K562 (cell line): ENCODE results near the gene LHB. TPM values are rescaled to one million over a fixed set of nuclear protein-coding genes. Genes with fewer than 3 reads are reported as not detected.

Experiments used
- GABPB1 ChIP-seq: sonication (generic); formaldehyde crosslinking; IDR thresholded peaks from 2 replicates; pipeline ENCODE4 v1.8.0; 2022; ENCODE audit warnings: mild to moderate bottlenecking, missing genetic modification reagents
- MAFF ChIP-seq: IDR thresholded peaks from 2 replicates; pipeline ENCODE4 v1.6.1; 2012; ENCODE audit warnings: low read length, improper control_type of control experiment
- MAFG ChIP-seq: fragments of 450-650 bp; conservative IDR thresholded peaks from 2 replicates; pipeline ENCODE4 v1.6.1; 2016; ENCODE audit warnings: missing genetic modification characterization, missing compliant biosample characterization
- NR2F6 ChIP-seq: fragments of 450-650 bp; formaldehyde crosslinking; IDR thresholded peaks from 2 replicates; pipeline ENCODE4 v1.4.0; 2020; ENCODE audit warnings: mild to moderate bottlenecking
- NRF1 ChIP-seq, 2 experiments: fragments of 450-650 bp; IDR thresholded peaks in 1 of 2; conservative IDR thresholded peaks in 1 of 2; 2 replicates each; pipeline ENCODE4 v1.6.1; 2014; ENCODE audit warnings: mild to moderate bottlenecking in 2 of 2
- SPI1 ChIP-seq: IDR thresholded peaks from 2 replicates; pipeline ENCODE4 v1.6.1; 2011; ENCODE audit warnings: low read depth, low read length, control low read depth, borderline replicate concordance
- ZFP1 ChIP-seq: fragments of 450-650 bp; formaldehyde crosslinking; IDR thresholded peaks from 2 replicates; pipeline ENCODE4 v1.4.0; 2020; ENCODE audit warnings: mild to moderate bottlenecking, mixed read lengths
- ZNF668 ChIP-seq: fragments of 250-450 bp; sonication (Bioruptor Pico); IDR thresholded peaks from 2 replicates; pipeline ENCODE4 v1.8.0; 2022; ENCODE audit warnings: mild to moderate bottlenecking, inconsistent platforms
- ZSCAN29 ChIP-seq: fragments of 450-650 bp; IDR thresholded peaks from 2 replicates; pipeline ENCODE4 v1.6.1; 2017
- polyA plus RNA-seq, 8 experiments: library from polyadenylated mRNA; depleted of rRNA in 4 of 8; stranded (reverse) in 5 of 8; unstranded in 3 of 8; fragments of >200 nt; fragmentation: Nextera tagmentation in 2 of 8; fragmentation: Illumina TruSeq in 1 of 8; extraction: Ambion mirVana in 2 of 8; extraction: Trizol in 1 of 8; gene quantifications; 2 replicates each; pipeline versions ENCODE4 v1.2.1 to v1.2.3, GENCODE V29; 2011 to 2014; ENCODE audit warnings: inconsistent platforms in 1 of 8, missing spikeins in 1 of 8
- total RNA-seq, 7 experiments: library from RNA; depleted of rRNA in 6 of 7; stranded (reverse); fragments of >200 nt in 6 of 7; fragmentation: Illumina TruSeq in 2 of 7; extraction: Trizol in 2 of 7; gene quantifications; 2 replicates each; pipeline versions ENCODE4 v1.2.1 to v1.2.3, GENCODE V29; 2011 to 2021; ENCODE audit warnings: low replicate concordance in 1 of 7
- TF ChIP-seq, protein P1 (sequence below): sonication (generic); IDR thresholded peaks from 2 replicates; pipeline ENCODE4 v1.6.1; 2016
- TF ChIP-seq, protein P2 (sequence below): fragments of 250-450 bp; sonication (Bioruptor Pico); IDR thresholded peaks from 2 replicates; pipeline ENCODE4 v1.9.0; 2021; ENCODE audit warnings: mild to moderate bottlenecking

LHB gene
- total and polyA plus RNA-seq, 9 of the 15 experiments (the other 6 are each of a cell fraction or from before 2014, with no cell fraction given): 0.54 TPM; not detected in 8

DNA sequence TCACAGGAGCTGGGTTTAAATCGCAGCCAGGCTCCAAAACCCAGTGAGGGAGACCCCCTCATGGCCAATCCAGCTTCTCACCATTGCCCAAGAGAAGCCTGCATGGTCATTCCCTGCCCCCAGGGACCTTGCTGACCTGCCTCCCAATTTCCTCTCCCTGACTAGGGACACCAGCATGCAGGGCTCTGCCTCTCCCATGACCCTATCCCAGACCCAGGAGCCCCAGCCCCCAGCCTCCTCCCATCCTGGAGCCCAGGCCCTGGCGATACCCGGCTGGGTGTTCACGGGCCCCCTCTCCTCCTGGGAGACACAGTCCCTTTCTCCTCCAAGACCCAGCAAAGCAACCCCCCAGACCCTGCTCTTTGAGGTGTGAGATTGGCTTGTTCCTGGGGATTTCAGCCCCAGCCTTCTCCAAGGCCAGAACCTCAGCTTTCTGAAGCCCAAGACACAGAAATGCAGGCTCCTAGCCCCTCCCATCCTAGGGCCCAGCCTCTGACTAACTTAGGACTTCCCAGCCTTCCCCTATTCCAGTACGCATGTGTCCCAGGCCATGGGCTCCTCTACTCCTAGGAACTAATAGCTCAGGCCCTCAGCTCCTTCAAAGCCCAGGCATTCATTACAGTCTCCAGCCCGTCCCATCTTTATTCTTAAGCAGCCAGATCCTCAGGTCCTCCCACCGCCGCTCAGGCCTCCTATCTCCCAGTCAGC lies 24.9 kb downstream of the LHB start (continued):
- TF ChIP-seq, protein P1, sequence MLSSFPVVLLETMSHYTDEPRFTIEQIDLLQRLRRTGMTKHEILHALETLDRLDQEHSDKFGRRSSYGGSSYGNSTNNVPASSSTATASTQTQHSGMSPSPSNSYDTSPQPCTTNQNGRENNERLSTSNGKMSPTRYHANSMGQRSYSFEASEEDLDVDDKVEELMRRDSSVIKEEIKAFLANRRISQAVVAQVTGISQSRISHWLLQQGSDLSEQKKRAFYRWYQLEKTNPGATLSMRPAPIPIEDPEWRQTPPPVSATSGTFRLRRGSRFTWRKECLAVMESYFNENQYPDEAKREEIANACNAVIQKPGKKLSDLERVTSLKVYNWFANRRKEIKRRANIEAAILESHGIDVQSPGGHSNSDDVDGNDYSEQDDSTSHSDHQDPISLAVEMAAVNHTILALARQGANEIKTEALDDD: 0 out of 2 replicates have a peak, but pooled peaks have one; percentile 26
- no peak for TF ChIP-seq NR2F6
- peak; percentile 40; the same call in 1 of the 2 replicates for TF ChIP-seq SPI1
- no peak for TF ChIP-seq MAFF
- no peak for TF ChIP-seq ZFP1
- no peak for TF ChIP-seq GABPB1 (CRISPR knock-in tag)
- TF ChIP-seq, protein P2, sequence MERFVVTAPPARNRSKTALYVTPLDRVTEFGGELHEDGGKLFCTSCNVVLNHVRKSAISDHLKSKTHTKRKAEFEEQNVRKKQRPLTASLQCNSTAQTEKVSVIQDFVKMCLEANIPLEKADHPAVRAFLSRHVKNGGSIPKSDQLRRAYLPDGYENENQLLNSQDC (CRISPR knock-in tag): no peak
- TF ChIP-seq NRF1 (conservative IDR thresholded peaks at IDR 0.05 in 1 of 2, IDR thresholded peaks at IDR 0.05 in 1 of 2): peak; percentile 81 to 84
- no peak for TF ChIP-seq ZNF668 (CRISPR knock-in tag)
- TF ChIP-seq ZSCAN29: no peak
- no peak for TF ChIP-seq MAFG (tag)
